Stimulated activated CD4-positive, alpha-beta T cell treated with anti-CD3 and anti-CD28 coated beads, Interleukin-2, amount 100 ng/mL, for 48 hours (primary cell): ENCODE data around the gene ADH5.
"Not testable (repeated sequence)": the region's sequence is repeated elsewhere in the genome, so short reads cannot be mapped to it uniquely, and the experiment has no call there.

ENCODE experiments used
- DNase-seq, 2 donors: peaks; one replicate each; pipeline ENCODE4 v3.0.0-alpha.2; 2020

Gene ADH5

GRCh38 chr4:99088481-99089365 lies at the start of gene ADH5:
ADH5 (minus strand) TSS chr4:99088788; CDS start chr4:99088700, 88 bp downstream.
- peak; percentile 83 to 89 for DNase-seq

DNA sequence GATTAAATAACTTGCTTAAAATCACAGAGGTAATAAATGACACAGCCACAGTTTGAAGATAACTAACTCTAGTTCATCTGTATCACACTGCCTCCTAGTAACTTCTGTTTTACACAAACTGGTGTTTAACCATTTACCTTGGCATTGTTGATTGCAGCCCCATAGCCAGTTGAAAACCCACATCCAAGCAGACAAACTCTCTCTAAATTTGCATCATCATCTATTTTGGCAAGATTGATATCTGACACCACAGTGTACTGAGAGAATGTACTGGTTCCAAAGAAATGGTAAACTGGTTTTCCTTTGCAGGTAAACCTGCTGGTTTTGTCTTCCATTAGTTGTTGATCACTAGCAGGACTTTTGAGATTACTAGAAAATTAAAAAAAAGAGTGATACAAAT lies 47.7 kb upstream of the ADH5 start:
- DNase-seq, result no peak

DNA sequence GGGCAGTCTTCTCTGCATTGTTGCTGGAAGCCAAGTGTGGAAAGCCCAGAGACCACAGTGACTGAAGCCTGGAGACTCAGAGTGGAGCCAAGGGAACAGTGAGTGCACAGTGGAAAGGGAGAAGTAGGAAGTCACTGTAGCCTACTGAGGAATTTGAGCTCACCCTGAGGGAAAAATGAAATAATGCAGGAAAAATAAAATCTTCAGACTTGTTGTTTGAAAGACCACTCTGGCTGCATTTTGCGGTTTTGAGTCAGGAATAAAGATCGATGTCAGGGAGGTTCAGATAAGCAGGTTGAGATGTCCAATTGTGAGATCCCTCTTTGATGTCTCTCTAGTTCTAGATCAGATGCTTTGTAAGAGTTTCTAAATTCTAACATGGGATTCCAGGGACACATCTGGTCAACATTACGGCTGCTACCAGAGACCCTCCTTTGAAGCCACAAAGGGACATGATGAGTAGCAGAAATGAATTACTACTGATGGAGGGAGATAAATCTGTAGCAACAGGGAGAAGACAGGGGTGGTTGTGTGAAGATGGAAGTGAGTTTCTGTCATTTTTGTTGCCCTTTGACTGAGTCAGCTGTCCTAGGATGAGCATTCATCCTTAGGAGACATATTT lies 47.1 kb upstream of the ADH5 start:
- no peak for DNase-seq

DNA sequence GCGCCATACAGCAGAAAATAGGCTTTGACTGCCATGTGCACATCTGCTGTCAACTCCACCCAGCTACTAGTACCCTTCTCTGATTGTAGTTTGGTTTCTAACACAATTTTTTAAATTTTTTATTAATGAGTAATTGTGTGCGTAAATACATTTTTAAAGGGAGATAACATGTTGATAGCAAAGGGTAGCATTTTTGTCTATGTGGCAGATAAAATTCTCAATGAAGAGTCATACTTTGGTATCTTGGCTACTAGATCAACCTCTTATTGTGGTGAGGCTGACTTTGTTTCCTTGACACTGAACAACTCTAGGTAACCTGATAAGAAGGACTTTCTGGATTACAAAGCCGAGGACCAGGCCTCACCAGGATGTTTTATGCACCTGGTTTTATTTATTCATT lies 46.0 kb upstream of the ADH5 start:
- DNase-seq, result no peak

DNA sequence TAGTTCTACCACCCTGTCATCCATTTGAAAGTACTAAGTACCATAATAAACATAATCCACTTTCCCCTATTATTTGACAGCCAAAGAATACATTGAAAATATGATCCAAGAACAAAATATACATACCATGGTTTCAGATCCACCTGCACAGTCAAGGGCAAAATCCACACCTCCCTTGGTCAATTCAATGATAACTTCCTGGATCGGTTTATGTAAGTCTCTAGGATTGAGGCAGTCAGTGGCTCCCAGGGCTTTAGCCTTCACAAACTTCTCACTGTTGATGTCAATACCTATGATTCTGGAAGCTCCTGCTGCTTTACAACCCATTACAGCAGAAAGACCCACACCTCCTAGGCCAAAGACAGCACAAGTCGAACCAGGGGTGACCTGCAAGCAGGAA lies 42.8 kb upstream of the ADH5 start:
- no peak for DNase-seq

GRCh38 chr4:99126376-99126775 lies 37.8 kb upstream of the ADH5 start:
- DNase-seq, result no peak

DNA sequence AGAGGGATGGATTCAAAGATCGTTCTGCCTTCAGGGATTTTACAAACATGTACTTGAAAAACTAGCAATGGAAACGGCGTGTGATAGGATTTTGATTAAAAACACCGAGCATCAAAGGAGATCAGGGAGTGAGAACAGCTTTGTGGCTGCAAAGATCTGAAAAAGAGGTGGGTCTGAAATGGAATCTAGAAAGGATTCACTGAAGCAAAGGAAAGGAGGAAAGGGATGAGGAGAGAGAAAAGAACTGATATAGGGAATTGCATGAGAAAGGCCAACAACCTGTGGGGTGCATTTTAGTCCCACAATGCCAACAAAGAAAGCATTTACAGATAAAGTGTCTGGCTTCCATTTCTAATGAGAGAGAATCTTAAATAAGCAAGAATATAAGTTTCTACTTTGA lies 32.4 kb upstream of the ADH5 start:
- no peak for DNase-seq

- DNase-seq, result no peak
Measured at GRCh38 chr4:99120501-99120900, 31.9 kb upstream of the ADH5 start.

GRCh38 chr4:99117876-99118693 lies 29.5 kb upstream of the ADH5 start:
- DNase-seq, result no peak

DNA sequence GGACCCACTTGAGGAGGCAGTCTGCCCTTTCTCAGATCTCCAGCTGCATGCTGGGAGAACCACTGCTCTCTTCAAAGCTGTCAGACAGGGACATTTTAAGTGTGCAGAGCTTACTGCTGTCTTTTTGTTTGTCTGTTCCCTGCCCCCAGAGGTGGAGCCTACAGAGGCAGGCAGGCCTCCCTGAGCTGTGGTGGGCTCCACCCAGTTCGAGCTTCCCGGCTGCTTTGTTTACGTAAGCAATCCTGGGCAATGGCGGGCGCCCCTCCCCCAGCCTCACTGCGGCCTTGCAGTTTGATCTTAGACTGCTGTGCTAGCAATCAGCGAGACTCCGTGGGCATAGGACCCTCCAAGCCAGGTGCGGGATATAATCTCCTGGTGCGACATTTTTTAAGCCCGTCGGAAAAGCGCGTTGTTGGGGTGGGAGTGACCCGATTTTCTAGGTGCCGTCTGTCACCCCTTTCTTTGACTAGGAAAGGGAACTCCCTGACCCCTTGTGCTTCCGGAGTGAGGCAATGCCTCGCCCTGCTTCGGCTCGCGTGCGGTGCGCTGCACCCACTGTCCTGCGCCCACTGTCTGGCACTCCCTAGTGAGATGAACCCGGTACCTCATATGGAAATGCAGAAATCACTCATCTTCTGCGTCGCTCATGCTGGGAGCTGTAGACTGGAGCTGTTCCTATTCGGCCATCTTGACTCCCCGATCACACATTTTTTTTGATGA lies 28.7 kb upstream of the ADH5 start:
- not testable (repeated sequence) for DNase-seq

GRCh38 chr4:99109286-99109685 lies 20.7 kb upstream of the ADH5 start:
- not testable (repeated sequence) for DNase-seq

DNA sequence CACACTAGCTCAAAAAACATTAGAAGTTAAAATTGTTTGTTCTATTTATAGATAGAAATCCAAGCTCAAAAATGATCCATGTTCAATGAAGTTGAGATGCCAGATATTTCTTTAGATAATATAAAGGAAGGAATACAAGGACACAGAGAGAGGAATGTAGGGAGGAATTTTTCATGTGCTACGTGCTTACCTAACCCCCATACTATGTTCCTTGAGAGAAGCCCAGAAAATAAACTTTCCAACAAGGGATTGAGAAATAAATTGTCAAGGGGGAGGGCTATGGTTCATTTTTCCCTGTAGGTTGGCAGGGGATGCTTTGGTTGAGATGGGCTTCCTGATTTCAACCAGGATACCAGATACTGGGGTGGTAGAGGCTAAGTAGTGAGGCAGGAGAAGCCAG lies 15.6 kb upstream of the ADH5 start:
- DNase-seq, result no peak

GRCh38 chr4:99103166-99103565 lies 14.6 kb upstream of the ADH5 start:
- DNase-seq, result no peak

- DNase-seq, result no peak
Measured at GRCh38 chr4:99102634-99103033, 14.0 kb upstream of the ADH5 start.

DNA sequence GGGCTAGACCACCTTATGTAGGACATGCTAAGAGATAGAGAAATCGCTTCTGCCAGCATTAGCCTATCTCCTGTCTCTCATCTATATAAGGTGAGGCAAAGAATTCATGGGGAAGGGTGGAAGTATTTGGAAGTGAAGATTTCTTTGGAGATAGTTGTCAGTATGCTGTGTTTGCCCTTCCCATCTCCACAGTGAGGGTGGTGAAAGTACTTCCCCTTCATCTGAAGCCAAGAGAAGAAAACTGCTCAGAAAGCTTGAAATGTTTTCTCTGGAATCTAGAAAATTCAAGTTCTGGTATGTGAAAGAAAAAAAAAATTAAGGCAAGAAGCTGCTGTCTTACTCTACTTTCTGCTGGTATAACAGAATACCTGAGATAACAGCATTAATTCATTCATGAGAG lies 12.3 kb upstream of the ADH5 start:
- no peak for DNase-seq

GRCh38 chr4:99099814-99100213 lies 11.2 kb upstream of the ADH5 start:
- not testable (repeated sequence) for DNase-seq

DNA sequence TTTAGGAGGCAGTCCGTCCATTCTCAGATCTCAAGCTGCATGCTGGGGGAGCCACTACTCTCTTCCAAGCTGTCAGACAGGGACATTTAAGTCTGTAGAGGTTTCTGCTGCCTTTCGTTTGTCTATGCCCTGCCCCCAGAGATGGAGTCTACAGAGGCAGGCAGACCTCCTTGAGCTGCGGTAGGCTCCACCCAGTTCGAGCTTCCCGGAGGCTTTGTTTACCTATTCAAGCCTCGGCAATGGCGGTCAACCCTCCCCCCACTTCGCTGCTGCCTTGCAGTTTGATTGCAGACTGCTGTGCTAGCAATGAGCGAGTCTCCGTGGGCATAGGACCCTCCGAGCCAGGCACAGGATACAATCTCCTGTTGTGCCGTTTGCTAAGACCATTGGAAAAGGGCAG lies 10.7 kb upstream of the ADH5 start:
- DNase-seq, result no peak

DNA sequence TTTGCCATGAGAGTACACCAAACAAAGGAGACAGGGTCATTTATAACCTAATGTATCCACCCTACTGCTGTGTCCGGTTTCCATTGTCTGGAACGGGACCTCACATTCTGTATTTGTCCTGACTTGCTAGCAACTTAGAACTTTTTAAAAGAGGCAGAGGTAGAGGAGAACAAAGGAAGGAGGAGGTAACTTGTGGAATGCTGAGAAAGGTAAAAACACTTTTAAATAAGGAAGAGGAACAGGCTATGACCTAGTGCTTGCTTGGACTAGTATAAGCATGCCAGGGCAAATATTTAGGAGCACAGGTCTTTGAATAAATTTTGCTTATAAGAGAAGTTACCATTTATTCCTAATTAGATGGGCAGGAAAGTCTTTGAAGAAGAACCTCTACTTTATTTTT lies 3.3 kb upstream of the ADH5 start:
- not testable (repeated sequence) for DNase-seq

- DNase-seq, result no peak
Measured at GRCh38 chr4:99091216-99091575, 2.6 kb upstream of the ADH5 start.

GRCh38 chr4:99090481-99091215 lies 2.1 kb upstream of the ADH5 start:
- DNase-seq, result no peak

DNA sequence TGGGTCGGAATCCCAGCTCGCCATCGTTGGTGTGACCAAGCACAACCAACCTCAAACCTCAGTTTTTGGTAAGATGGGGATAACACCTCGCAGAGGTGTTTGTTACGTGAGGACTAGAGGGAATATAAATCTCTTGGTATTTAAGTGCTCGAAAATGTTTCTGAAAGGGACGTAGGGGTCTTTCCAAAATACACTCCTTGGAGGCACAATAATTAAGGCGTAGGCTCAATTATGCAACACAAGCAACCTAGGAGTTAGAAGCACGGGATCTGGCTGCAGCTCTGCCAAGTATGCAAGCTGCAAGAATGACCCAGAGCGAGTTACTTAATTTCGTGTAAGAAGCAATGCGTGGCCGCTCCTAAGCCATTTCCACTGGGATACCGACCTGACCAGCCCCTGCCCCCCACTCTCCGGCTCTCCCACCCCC lies 552 bp downstream of the ADH5 start:
- DNase-seq, result peak in 1 of 2 donors; percentile 3

- no peak for DNase-seq
Measured at GRCh38 chr4:99084595-99084994, 4.0 kb downstream of the ADH5 start.
